Calu3 (cell line): Measurements from ENCODE around the gene PPP1R9A. TPM values are rescaled to one million over a fixed set of nuclear protein-coding genes. Genes with fewer than 3 reads are reported as not detected.

Experiments used
- BruUV-seq: library from RNA; stranded (reverse); fragments of 400-500 nt; replicated peaks from 2 replicates; lab custom pipeline; 2021; lab: Mats Ljungman, UMichigan
- CTCF ChIA-PET: fragments of 300-600 bp; sonication (Branson Sonifier 250); formaldehyde crosslinking; loops from one replicate; lab custom pipeline; 2022; ENCODE audit warnings: antibody characterized with exemption; lab: Charles Lee
- DNase-seq: peaks from one replicate; pipeline ENCODE4 v3.0.0; 2022
- H3K27ac Mint-ChIP-seq: one replicate; pipeline ENCODE4 v1.8.0; 2022; ENCODE audit warnings: mixed read lengths; ENCODE audit not compliant: unreplicated experiment
- H3K27me3 Mint-ChIP-seq: one replicate; pipeline ENCODE4 v1.8.0; 2022; ENCODE audit warnings: mixed read lengths; ENCODE audit not compliant: unreplicated experiment
- H3K36me3 Mint-ChIP-seq: one replicate; pipeline ENCODE4 v1.8.0; 2022; ENCODE audit warnings: mild to moderate bottlenecking, moderate library complexity, mixed read lengths; ENCODE audit not compliant: insufficient read depth, unreplicated experiment
- H3K4me1 Mint-ChIP-seq: one replicate; pipeline ENCODE4 v1.8.0; 2022; ENCODE audit warnings: mild to moderate bottlenecking, low read depth, mixed read lengths; ENCODE audit not compliant: unreplicated experiment
- H3K4me3 Mint-ChIP-seq: one replicate; pipeline ENCODE4 v1.8.0; 2022; ENCODE audit warnings: mild to moderate bottlenecking, low read depth, moderate library complexity, mixed read lengths; ENCODE audit not compliant: unreplicated experiment
- H3K9me3 Mint-ChIP-seq: one replicate; pipeline ENCODE4 v1.8.0; 2022; ENCODE audit warnings: low read depth, mixed read lengths; ENCODE audit not compliant: unreplicated experiment
- intact Hi-C: fragments of 100-400 bp; cut with micrococcal nuclease; formaldehyde crosslinking; loops from one replicate; pipeline ENCODE4 v1.10.0; 2022; ENCODE audit not compliant: unreplicated experiment
- total RNA-seq: library from RNA; stranded (reverse); gene quantifications from 2 replicates; pipeline ENCODE4 v1.2.3, GENCODE V29; 2022
- TF ChIP-seq, protein P1 (sequence below): fragments of 200-600 bp; IDR thresholded peaks from one replicate; pipeline ENCODE4 v1.8.0; 2022; ENCODE audit warnings: antibody characterized with exemption; ENCODE audit not compliant: unreplicated experiment

Gene PPP1R9A
- total RNA-seq, 1 experiment from 2014 or later = 19.4 TPM

DNA sequence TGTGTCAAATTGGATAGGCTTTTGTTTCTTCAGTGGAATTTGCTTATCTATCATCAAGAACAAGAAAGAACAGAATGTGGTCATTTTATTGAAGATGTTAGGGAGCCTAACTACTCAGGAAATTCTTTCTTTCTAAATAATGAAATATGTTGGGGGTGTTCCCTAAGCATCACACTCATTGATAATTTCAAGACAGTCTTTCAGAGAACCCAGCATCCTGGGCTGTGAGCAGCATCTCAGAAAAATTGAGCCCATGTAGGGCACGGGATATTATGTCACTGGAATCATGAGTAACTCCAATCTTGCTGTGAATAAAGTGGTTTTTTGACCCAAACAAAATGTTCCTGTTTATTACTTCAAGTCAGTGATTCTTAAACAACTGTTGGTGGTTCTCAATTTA, 389.6 kb downstream of the PPP1R9A start:
- intact Hi-C loops = no loop called here
- Mint-ChIP-seq H3K27ac (no peak overlapping the region), H3K36me3 (no peaks in the 10 kb centered on the region), H3K4me1 (no peaks in the 10 kb centered on the region), H3K9me3 (no peaks in the 10 kb centered on the region), H3K4me3 (no peak overlapping the region), H3K27me3 (no peaks in the 10 kb centered on the region)
- CTCF ChIA-PET = no interaction called here
- TF ChIP-seq, protein P1, sequence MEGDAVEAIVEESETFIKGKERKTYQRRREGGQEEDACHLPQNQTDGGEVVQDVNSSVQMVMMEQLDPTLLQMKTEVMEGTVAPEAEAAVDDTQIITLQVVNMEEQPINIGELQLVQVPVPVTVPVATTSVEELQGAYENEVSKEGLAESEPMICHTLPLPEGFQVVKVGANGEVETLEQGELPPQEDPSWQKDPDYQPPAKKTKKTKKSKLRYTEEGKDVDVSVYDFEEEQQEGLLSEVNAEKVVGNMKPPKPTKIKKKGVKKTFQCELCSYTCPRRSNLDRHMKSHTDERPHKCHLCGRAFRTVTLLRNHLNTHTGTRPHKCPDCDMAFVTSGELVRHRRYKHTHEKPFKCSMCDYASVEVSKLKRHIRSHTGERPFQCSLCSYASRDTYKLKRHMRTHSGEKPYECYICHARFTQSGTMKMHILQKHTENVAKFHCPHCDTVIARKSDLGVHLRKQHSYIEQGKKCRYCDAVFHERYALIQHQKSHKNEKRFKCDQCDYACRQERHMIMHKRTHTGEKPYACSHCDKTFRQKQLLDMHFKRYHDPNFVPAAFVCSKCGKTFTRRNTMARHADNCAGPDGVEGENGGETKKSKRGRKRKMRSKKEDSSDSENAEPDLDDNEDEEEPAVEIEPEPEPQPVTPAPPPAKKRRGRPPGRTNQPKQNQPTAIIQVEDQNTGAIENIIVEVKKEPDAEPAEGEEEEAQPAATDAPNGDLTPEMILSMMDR = no peak
- DNase-seq = no peak
- no TSS peak for BruUV-seq

DNA sequence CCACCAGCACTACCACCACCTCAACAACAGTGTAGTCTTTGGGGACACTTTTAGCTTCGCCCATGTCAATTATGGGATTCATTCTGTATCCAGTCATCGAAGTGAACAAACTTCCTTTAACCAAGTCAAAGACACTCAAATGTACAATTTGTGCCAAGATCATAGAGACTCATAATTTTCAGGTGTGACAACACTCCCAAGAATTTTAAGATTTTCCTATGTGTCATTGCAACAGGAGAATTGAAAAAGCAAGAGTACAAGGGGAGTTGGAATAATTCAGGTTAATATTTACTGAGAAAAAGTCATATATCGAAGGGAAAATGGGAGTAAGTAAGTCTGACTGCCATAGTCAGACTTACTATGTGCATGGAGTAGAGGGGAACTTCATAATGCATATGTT, 390.7 kb downstream of the PPP1R9A start:
- no peak for DNase-seq
- Mint-ChIP-seq H3K27ac (no peak overlapping the region), H3K9me3 (no peaks in the 10 kb centered on the region), H3K36me3 (no peaks in the 10 kb centered on the region), H3K4me3 (no peak overlapping the region), H3K4me1 (no peaks in the 10 kb centered on the region), H3K27me3 (no peaks in the 10 kb centered on the region)
- intact Hi-C loops = no loop called here
- CTCF ChIA-PET = no interaction called here
- TF ChIP-seq, protein P1 = no peak
- no TSS peak for BruUV-seq

DNA sequence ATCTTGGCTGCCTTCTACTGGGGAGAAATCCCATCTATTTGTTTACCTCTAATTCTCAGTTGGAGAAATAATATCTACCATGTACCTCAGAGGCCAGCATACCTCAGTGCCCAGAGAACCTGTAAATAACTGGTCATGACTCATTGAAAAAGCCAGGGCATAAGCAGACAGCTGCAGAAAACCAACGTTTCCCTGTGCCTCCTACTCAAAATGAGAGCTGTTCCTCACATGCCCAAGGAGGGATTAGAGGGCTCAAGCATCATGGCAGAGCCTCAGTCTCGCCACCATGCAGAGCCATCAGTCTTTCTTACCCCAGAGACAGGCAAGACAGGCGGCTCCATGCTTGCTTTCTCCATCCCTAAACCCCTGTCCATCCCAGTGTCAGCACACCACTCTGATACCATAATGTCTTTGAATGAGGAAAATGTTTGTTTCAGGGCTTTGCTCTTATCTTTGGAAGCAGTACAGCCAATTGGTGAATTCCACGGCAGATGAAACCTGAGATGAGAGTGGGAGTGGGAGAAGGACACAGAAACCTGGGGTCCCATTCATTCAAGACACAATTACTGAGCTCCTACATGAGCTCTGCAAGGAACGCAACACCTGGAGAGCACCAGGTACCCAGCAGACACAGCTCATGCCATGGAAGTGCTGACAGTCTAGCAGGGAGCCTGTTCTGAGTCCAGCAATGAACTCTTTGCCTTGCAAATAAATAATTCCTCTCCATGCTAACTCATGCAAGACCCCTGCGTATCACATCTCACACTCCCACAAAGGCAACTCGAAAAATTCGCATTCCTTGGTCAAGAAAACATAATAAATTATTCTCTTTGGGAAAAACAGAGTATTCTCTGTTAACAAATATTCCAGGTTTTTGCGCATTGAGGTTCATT, 395.9 kb downstream of the PPP1R9A start:
- CTCF ChIA-PET = interaction anchor here (0.5 to 0.7 kb wide), 2 partner anchors 9 to 10 kb away, joined by 7 to 8 read pairs; no protein-coding TSS in a partner anchor
- no peak overlapping the region for H3K27ac Mint-ChIP-seq
- BruUV-seq = no TSS peak
- intact Hi-C loops = no loop called here
- H3K4me1 Mint-ChIP-seq = no peaks in the 10 kb centered on the region
- no peak for DNase-seq
- H3K36me3 Mint-ChIP-seq = no peaks in the 10 kb centered on the region
- H3K9me3 Mint-ChIP-seq = no peaks in the 10 kb centered on the region
- TF ChIP-seq, protein P1 = no peak
- no peaks in the 10 kb centered on the region for H3K27me3 Mint-ChIP-seq
- H3K4me3 Mint-ChIP-seq = no peak overlapping the region

DNA sequence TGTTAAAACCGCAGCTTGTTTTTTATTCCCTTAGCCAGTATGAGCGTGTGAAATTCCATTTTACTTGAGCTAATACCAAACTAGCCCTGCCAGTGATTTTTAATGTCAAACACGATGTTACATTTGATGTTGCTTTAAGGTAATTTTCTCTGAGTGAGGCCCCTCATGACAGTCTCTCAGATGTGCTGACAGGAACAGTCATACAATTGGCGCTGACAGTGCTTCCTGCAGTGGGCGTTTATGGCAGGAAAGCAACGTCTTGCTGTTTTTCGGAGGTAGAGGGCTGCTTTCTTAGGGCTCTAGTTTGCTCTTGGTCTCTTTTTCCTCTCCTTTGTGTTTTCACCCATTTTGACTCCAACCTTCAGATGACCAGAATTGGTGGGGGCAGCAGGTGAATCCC, 397.6 kb downstream of the PPP1R9A start:
- Mint-ChIP-seq H3K27me3 (no peaks in the 10 kb centered on the region), H3K4me3 (no peak overlapping the region), H3K27ac (no peak overlapping the region), H3K9me3 (no peaks in the 10 kb centered on the region), H3K36me3 (no peaks in the 10 kb centered on the region), H3K4me1 (no peaks in the 10 kb centered on the region)
- CTCF ChIA-PET = no interaction called here
- TF ChIP-seq, protein P1 = no peak
- DNase-seq = no peak
- no TSS peak for BruUV-seq
- intact Hi-C loops = no loop called here
